Right lobe of liver (tissue), 6 donors: Measurements from ENCODE around the gene CTF1. TPM values are rescaled to one million over a fixed set of nuclear protein-coding genes. Genes with fewer than 3 reads are reported as not detected.

ENCODE experiments used
- ATAC-seq, 4 donors: fragments of 200-7000 bp; cut with Tn5 transposase; one replicate each; pipeline ENCODE4 v1.9.1; 2020; ENCODE audit warnings: mild to moderate bottlenecking in 4 of 4, moderate library complexity in 4 of 4
- DNase-seq, 3 donors: peaks; one replicate each; pipeline ENCODE4 v3.0.0-alpha.2; 2020
- H3K27ac ChIP-seq, 3 donors: fragments of 200-600 bp; one replicate each; pipeline ENCODE4 v1.8.0; 2022
- H3K27me3 ChIP-seq, 2 donors: fragments of 200-600 bp; one replicate each; pipeline ENCODE4 v1.8.0; 2022
- H3K36me3 ChIP-seq, 4 donors: fragments of 200-600 bp; sonication (generic) in 1 of 4; one replicate each; pipeline versions ENCODE4 v1.5.1 to v1.8.0; 2017 to 2022; ENCODE audit warnings: control low read depth in 1 of 4
- H3K4me1 ChIP-seq, 4 donors: fragments of 200-600 bp; sonication (generic) in 1 of 4; one replicate each; pipeline versions ENCODE4 v1.5.1 to v1.8.0; 2017 to 2022; ENCODE audit warnings: control low read depth in 1 of 4
- H3K4me3 ChIP-seq, 3 donors: fragments of 200-600 bp; one replicate each; pipeline ENCODE4 v1.8.0; 2022
- H3K9me3 ChIP-seq, 4 donors: fragments of 200-600 bp; sonication (generic) in 1 of 4; one replicate each; pipeline versions ENCODE4 v1.5.1 to v1.8.0; 2017 to 2022; ENCODE audit warnings: control low read depth in 1 of 4
- POLR2A ChIP-seq: fragments of 450-650 bp; IDR thresholded peaks from one replicate; pipeline ENCODE4 v1.6.1; 2017; ENCODE audit warnings: antibody characterized with exemption, mild to moderate bottlenecking
- WGBS: methylation state at CpG from one replicate; pipeline ENCODE4 v1.1.6; 2018; ENCODE audit warnings: low coverage, low lambda C conversion rate; ENCODE audit not compliant: insufficient coverage; ENCODE audit errors: missing lambda C conversion rate; 5-methylcytosine and 5-hydroxymethylcytosine counted together
- intact Hi-C, 2 donors: fragments of 100-400 bp; cut with DNase I; formaldehyde crosslinking; loops; one replicate each; pipeline versions ENCODE4 v1.11.2 to v1.14.1; 2022
- total RNA-seq, 6 experiments: library from RNA; depleted of rRNA in 2 of 6; stranded (reverse); fragments of >200 nt in 2 of 6; fragmentation: NEBNext Ultra II Directional in 3 of 6; extraction: Animal tissue kit (Norgen Biotek cat#: 25700) in 3 of 6; gene quantifications; one replicate each; pipeline versions ENCODE4 v1.1.0 to v1.2.4, GENCODE V29; 2016 to 2023
- TF ChIP-seq, protein P1 (sequence below), 4 donors: fragments of 200-600 bp in 3 of 4; fragments of 450-650 bp in 1 of 4; IDR thresholded peaks; one replicate each; pipeline versions ENCODE4 v1.5.1 to v1.8.0; 2016 to 2022; ENCODE audit warnings: antibody characterized with exemption in 4 of 4, mild to moderate bottlenecking in 2 of 4
- donor health status: DM: no; HTN: yes; CAD: no.
- donor health status: DM: no; HTN: no; CAD: no.
- donor health status: DM: no; HTN: no; CAD: no.
- donor health status: DM: no; HTN: yes; CAD: no.
- donor health status: DM: no; HTN: yes; CAD: no.

CTF1 gene
- total RNA-seq, 6 experiments from 2014 or later, result 0.13 to 0.74 (median 0.43) TPM; not detected in 2

- Histone ChIP-seq H3K4me1 (no peaks in the 10 kb centered on the region), H3K36me3 (no peaks in the 10 kb centered on the region), H3K4me3 (no peak overlapping the region), H3K9me3 (no peaks in the 10 kb centered on the region), H3K27me3 (no peaks in the 10 kb centered on the region), H3K27ac (no peak overlapping the region)
- ATAC-seq, result no peak
- 100% methylated on average over 1 of the region's 3 CpGs for WGBS
- TF ChIP-seq POLR2A, result no peak
- TF ChIP-seq, protein P1, sequence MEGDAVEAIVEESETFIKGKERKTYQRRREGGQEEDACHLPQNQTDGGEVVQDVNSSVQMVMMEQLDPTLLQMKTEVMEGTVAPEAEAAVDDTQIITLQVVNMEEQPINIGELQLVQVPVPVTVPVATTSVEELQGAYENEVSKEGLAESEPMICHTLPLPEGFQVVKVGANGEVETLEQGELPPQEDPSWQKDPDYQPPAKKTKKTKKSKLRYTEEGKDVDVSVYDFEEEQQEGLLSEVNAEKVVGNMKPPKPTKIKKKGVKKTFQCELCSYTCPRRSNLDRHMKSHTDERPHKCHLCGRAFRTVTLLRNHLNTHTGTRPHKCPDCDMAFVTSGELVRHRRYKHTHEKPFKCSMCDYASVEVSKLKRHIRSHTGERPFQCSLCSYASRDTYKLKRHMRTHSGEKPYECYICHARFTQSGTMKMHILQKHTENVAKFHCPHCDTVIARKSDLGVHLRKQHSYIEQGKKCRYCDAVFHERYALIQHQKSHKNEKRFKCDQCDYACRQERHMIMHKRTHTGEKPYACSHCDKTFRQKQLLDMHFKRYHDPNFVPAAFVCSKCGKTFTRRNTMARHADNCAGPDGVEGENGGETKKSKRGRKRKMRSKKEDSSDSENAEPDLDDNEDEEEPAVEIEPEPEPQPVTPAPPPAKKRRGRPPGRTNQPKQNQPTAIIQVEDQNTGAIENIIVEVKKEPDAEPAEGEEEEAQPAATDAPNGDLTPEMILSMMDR (IDR thresholded peaks at IDR 0.05), result no peak
- DNase-seq, result no peak
- intact Hi-C loops, result loop anchor here in 1 of 2 donors (5.0 kb wide), 1 partner anchor 68 kb away; no protein-coding TSS in a partner anchor
Measured at GRCh38 chr16:30914830-30915229, 18.4 kb downstream of the CTF1 start.

- no peak for TF ChIP-seq POLR2A
- TF ChIP-seq, protein P1 (IDR thresholded peaks at IDR 0.05), result no peak
- Histone ChIP-seq H3K9me3 (no peaks in the 10 kb centered on the region), H3K4me1 (peaks cover 0 to 4% (median 0%) of the 10 kb centered on the region in 4 donors), H3K4me3 (no peak overlapping the region), H3K36me3 (no peaks in the 10 kb centered on the region), H3K27me3 (no peaks in the 10 kb centered on the region), H3K27ac (no peak overlapping the region)
- 50% methylated on average over 1 of the region's 1 CpG for WGBS
- ATAC-seq (no peak), DNase-seq (no peak)
- intact Hi-C loops, result no loop called here
Measured at GRCh38 chr16:30918614-30919013, 22.2 kb downstream of the CTF1 start.

DNA sequence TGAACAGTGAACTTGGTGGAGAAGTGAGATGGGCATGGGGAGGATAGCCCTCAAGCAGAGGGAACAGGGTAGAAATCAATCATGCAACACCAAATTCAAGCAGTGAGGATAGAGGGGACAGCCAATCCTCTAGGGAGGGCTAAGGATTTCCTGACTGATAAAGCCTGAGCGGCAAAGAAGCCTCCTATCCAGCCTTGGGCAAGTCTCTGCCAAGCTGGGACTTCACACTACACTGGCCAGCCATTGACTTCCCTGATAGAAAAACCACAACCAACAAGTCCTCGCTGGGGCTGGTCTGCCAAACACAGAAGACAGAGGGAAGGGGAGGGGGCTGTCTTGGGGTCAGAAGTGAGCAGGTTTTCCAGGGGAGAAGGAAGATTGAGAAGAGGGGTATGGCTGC lies 24.5 kb downstream of the CTF1 start:
- H3K4me1 ChIP-seq, result peaks cover 0 to 4% (median 0%) of the 10 kb centered on the region in 4 donors
- no peaks in the 10 kb centered on the region for H3K27me3 ChIP-seq
- ATAC-seq (no peak), DNase-seq (no peak)
- no peak for TF ChIP-seq POLR2A
- TF ChIP-seq, protein P1 (IDR thresholded peaks at IDR 0.05), result no peak
- no peaks in the 10 kb centered on the region for H3K36me3 ChIP-seq
- WGBS, result no CpG with 5 or more reads among the region's 2 CpGs
- intact Hi-C loops, result no loop called here
- H3K9me3 ChIP-seq, result no peaks in the 10 kb centered on the region
- no peak overlapping the region for H3K4me3 ChIP-seq
- H3K27ac ChIP-seq, result no peak overlapping the region

DNA sequence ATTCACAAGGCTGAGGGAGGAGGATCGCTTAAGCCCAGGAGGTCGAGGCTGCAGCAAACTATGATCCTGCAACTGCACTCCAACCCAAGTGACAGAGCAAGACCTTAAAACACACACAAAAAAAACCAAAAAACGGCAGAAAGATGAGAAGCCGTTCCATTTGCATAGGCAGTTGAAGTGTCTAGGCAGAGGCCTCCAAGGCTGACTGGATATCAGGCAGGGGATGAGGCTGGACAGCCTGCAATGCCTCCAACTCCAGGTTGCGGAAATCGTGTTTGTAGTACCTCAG lies 25.0 kb downstream of the CTF1 start:
- Histone ChIP-seq H3K4me3 (peak overlapping the region; percentile 52 to 63 (median 54)), H3K9me3 (no peaks in the 10 kb centered on the region), H3K4me1 (peaks cover 0 to 4% (median 0%) of the 10 kb centered on the region in 4 donors), H3K36me3 (no peaks in the 10 kb centered on the region), H3K27me3 (no peaks in the 10 kb centered on the region), H3K27ac (peak overlapping the region in 2 of 3 donors; percentile 73 to 93)
- no peak for TF ChIP-seq POLR2A
- TF ChIP-seq, protein P1 (IDR thresholded peaks at IDR 0.05), result no peak
- no peak for DNase-seq
- no peak for ATAC-seq
- intact Hi-C loops, result no loop called here
- 8% methylated on average over 5 of the region's 6 CpGs for WGBS
